D721Med (cell line): ENCODE results near the gene EIF3K.

Experiments used
- DNase-seq: peaks from one replicate; pipeline ENCODE4 v3.0.0; 2011; ENCODE audit warnings: low spot score; ENCODE audit not compliant: insufficient read length
- FAIRE-seq: peaks from 2 replicates; lab custom pipeline; 2011; peaks lifted over from hg19 to GRCh38; lab: Jason Lieb, UNC
- CTCF ChIP-seq: IDR thresholded peaks from 2 replicates; pipeline ENCODE4 v1.5.1; 2012; ENCODE audit warnings: mild to moderate bottlenecking, control low read depth; ENCODE audit not compliant: insufficient read depth; ENCODE audit errors: missing control alignments

Gene EIF3K

GRCh38 chr19:38682872-38683392, 63.9 kb downstream of the EIF3K start:
- no peak for TF ChIP-seq CTCF
- no peak for FAIRE-seq
- DNase-seq: no peak

- FAIRE-seq (no peak), DNase-seq (no peak)
- TF ChIP-seq CTCF: no peak
Measured at GRCh38 chr19:38683393-38684077, 64.5 kb downstream of the EIF3K start.

- FAIRE-seq (no peak), DNase-seq (no peak)
- TF ChIP-seq CTCF: no peak
Measured at GRCh38 chr19:38684078-38684861, 65.3 kb downstream of the EIF3K start.

GRCh38 chr19:38684862-38685665, 66.1 kb downstream of the EIF3K start:
- no peak for FAIRE-seq
- TF ChIP-seq CTCF: no peak
- no peak for DNase-seq

GRCh38 chr19:38685666-38686529, 66.9 kb downstream of the EIF3K start:
- DNase-seq (no peak), FAIRE-seq (no peak)
- TF ChIP-seq CTCF: peak; percentile 17

GRCh38 chr19:38686530-38686888, 67.5 kb downstream of the EIF3K start:
- no peak for DNase-seq
- FAIRE-seq: no peak
- TF ChIP-seq CTCF: no peak
